NB4 (cell line): ENCODE data around the gene TRAK1.

Source experiments
- POLR2A ChIP-seq: IDR thresholded peaks from 2 replicates; pipeline ENCODE4 v1.6.1; 2011; ENCODE audit warnings: mild to moderate bottlenecking; ENCODE audit not compliant: insufficient read length; ENCODE audit errors: extremely low read depth
- TF ChIP-seq, protein P1 (sequence below): IDR thresholded peaks from one replicate; pipeline ENCODE4 v1.5.1; 2012; ENCODE audit warnings: low read depth, low read length
- TF ChIP-seq, protein P2 (sequence below): IDR thresholded peaks from 2 replicates; pipeline ENCODE4 v1.6.1; 2011; ENCODE audit warnings: low read depth, low read length

DNA sequence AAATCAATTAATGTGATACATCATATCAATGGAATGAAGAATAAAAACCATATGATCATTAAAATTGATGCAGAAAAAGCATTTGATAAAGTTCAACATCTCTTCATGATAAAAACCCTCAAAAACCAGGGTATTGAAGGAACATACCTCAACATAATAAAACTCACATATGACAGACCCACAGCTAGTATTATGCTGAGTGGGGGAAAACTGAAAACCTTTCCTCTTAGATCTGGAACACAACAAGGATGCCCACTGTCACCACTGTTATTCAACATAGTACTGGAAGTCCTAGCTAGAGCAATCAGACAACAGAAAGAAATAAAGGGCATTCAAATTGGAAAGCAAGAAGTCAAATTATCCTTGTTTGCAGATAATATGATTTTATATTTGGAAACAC lies 144.4 kb downstream of the TRAK1 start:
- TF ChIP-seq, protein P1, sequence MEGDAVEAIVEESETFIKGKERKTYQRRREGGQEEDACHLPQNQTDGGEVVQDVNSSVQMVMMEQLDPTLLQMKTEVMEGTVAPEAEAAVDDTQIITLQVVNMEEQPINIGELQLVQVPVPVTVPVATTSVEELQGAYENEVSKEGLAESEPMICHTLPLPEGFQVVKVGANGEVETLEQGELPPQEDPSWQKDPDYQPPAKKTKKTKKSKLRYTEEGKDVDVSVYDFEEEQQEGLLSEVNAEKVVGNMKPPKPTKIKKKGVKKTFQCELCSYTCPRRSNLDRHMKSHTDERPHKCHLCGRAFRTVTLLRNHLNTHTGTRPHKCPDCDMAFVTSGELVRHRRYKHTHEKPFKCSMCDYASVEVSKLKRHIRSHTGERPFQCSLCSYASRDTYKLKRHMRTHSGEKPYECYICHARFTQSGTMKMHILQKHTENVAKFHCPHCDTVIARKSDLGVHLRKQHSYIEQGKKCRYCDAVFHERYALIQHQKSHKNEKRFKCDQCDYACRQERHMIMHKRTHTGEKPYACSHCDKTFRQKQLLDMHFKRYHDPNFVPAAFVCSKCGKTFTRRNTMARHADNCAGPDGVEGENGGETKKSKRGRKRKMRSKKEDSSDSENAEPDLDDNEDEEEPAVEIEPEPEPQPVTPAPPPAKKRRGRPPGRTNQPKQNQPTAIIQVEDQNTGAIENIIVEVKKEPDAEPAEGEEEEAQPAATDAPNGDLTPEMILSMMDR: no peak
- TF ChIP-seq, protein P2, sequence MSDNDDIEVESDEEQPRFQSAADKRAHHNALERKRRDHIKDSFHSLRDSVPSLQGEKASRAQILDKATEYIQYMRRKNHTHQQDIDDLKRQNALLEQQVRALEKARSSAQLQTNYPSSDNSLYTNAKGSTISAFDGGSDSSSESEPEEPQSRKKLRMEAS: no peak
- TF ChIP-seq POLR2A: no peak
